ENCODE measurements around the gene PFKFB3.

GRCh38 chr10:6300106-6300783 is 97.5 kb downstream of the PFKFB3 start:
- TF ChIP-seq CTCF (IDR thresholded peaks at IDR 0.05) (no peak), POLR2A (IDR thresholded peaks at IDR 0.05) (no peak), EP300 (IDR thresholded peaks at IDR 0.05) (no peak)
